ENCODE results near the gene TMEM205. TPM values are rescaled to one million over a fixed set of nuclear protein-coding genes. Genes with fewer than 3 reads are reported as not detected.
"Not testable (repeated sequence)": the region's sequence is repeated elsewhere in the genome, so short reads cannot be mapped to it uniquely, and the experiment has no call there.

The TMEM205 gene
- total RNA-seq, 1 experiment from 2014 or later = 195 TPM

DNA sequence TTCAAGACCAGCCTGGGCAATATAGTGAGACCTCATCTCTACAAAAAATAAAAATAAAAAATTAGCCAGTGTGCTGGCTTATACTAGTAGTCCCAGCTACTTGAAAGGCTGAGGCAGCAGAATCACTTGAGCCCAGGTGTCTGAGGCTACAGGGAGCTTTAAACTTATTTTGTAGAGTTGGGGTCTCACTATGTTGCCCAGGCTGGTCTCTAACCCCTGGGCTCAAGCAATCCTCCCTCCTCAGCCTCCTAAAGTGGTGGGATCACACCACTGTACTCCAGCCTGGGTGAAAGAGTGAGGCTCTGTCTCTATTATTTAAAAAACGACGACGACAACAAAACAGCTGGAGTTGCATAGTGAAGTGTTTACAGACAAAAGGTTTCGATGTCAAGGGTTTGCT lies 14.6 kb downstream of the TMEM205 start:
- H3K36me3 ChIP-seq = peaks cover 4% of the 10 kb centered on the region; the same call in 1 of the 2 replicates
- no peak for DNase-seq
- H3K4me3 ChIP-seq = no peak overlapping the region
- H3K9me3 ChIP-seq = no peaks in the 10 kb centered on the region
- no peaks in the 10 kb centered on the region; the same call in 1 of the 2 replicates for H3K27me3 ChIP-seq

DNA sequence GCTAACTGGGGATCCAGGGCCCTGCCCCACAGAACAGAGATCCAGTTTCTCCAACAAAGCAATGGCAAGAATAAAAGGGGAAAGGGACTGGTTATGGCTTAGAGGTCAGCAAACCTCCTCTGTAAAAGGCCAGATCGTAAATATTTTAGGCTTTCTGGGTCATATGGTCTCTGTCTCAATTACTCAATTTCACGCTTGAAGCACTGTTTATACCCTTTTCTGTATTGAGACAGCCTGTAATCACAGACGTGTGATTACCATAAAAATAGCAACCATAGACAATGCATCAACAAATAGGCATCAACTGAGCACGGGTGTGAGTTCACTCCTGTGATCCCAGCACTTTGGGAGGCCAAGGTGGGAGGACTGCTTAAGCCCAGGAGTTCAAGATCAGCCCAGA lies 15.9 kb downstream of the TMEM205 start:
- H3K9me3 ChIP-seq = no peaks in the 10 kb centered on the region
- H3K36me3 ChIP-seq = peaks cover 2% of the 10 kb centered on the region; the same call in 1 of the 2 replicates
- no peak overlapping the region for H3K4me3 ChIP-seq
- DNase-seq = no peak
- no peaks in the 10 kb centered on the region; the same call in 1 of the 2 replicates for H3K27me3 ChIP-seq

DNA sequence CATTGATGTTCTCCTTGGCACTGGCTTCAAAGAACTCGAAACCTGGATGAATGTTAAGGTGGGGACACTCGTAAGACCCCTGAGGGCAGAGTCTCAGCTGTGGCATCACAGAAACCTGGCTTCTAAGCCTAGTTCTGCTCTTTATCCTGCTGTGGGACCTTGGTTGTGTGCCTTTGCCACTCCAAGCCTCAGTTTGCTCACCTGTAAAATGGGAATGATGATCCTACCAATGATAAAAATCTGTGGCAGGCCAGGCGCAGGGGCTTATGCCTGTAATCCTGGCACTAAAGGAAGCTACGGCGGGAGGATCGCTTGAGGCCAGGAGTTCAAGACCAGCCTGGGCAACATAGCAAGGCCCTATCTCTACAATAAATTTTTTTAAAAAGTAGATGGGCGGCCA lies 20.5 kb downstream of the TMEM205 start:
- Histone ChIP-seq H3K27me3 (no peaks in the 10 kb centered on the region; the same call in 1 of the 2 replicates), H3K9me3 (no peaks in the 10 kb centered on the region), H3K4me3 (no peak overlapping the region), H3K36me3 (no peaks in the 10 kb centered on the region)
- DNase-seq = no peak

DNA sequence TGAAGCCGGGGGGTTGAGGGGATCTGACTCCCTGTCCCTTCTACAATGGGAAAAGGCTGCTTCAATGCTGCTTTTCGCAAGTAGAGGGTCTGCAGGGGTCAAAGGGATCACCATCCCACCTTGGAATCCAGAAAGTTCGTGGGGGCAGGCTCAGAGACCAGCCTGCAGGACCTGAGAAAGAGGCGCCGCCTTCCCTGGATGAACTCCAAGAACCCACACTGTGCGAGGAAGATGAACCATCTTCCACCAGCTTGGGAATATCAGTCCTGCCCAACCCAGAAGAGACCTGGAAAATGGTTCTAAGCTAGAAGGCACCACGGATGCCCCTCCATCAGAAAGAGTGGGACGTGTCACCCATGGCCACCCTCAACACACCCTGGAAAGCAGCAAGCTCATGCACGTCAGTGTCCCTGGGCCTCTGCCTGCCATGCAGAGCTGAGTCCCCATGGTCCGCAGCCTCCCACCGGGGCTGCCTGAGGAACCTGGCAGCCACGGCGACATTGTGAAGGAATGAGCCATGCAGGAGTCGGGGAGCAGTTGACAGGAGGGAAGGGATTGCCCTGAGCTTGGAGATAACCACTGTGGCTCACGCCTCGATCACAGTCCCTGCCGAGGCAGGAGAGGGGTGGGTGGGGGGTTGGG lies 21.2 kb downstream of the TMEM205 start:
- H3K9me3 ChIP-seq = no peaks in the 10 kb centered on the region
- H3K36me3 ChIP-seq = no peaks in the 10 kb centered on the region
- no peaks in the 10 kb centered on the region; the same call in 1 of the 2 replicates for H3K27me3 ChIP-seq
- H3K4me3 ChIP-seq = no peak overlapping the region
- peak; percentile 37 for DNase-seq

DNA sequence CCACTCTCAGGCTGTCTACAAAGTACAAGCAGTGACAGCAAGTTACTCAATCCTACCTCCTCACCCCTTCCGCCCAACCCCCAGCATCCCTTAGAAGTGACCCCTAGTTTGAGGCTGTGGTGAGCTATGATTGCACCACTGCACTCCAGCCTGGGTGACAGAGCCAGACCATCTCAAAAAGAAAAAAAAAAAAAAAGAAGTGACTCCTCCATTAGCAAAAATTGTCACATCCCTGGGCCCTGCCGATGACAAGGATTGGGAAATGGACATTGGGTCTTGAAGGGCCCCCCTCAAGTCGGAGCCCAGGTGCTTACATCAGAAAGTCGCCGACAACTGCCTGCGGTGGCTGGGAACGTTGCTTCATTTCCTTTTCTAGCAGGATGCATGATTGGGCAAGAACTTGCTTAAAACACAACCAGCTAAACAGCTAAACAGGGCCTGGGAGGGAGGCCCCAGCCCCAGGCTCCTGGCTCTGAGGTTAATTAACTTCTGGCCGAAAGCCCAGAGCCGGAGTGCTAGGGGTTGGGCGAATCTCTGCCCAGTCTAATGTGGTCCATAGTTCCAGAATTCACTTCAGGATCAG lies 21.9 kb downstream of the TMEM205 start:
- DNase-seq = peak; percentile 95
- H3K27me3 ChIP-seq = no peaks in the 10 kb centered on the region; the same call in 1 of the 2 replicates
- H3K4me3 ChIP-seq = peak overlapping the region; percentile 5
- H3K36me3 ChIP-seq = no peaks in the 10 kb centered on the region
- no peaks in the 10 kb centered on the region for H3K9me3 ChIP-seq

DNA sequence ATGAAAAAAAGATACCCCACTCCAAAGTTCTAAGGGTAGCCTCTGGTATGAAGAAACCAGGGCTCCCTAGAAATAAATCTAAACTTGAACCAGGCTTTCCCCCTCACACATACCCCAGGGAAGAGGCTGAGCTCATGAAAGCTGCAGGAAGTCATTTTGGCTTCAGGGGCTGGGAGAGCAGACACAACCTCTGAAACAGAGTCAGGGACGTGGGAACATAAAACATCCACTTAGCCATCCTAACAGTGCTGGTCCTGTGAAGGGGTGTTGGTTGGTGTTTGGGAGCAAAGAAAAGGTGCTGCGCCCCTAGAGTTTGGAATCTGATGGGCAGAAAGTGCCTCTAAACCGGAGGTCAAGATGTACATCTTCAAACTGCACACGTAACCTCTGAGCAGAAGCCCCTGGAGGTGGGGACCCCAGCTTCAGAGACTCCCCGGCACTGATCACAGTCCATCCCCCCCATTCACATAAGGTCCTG lies 22.4 kb downstream of the TMEM205 start:
- Histone ChIP-seq H3K4me3 (no peak overlapping the region; the same call in 1 of the 2 replicates), H3K36me3 (no peaks in the 10 kb centered on the region), H3K9me3 (no peaks in the 10 kb centered on the region), H3K27me3 (no peaks in the 10 kb centered on the region; the same call in 1 of the 2 replicates)
- no peak for DNase-seq

DNA sequence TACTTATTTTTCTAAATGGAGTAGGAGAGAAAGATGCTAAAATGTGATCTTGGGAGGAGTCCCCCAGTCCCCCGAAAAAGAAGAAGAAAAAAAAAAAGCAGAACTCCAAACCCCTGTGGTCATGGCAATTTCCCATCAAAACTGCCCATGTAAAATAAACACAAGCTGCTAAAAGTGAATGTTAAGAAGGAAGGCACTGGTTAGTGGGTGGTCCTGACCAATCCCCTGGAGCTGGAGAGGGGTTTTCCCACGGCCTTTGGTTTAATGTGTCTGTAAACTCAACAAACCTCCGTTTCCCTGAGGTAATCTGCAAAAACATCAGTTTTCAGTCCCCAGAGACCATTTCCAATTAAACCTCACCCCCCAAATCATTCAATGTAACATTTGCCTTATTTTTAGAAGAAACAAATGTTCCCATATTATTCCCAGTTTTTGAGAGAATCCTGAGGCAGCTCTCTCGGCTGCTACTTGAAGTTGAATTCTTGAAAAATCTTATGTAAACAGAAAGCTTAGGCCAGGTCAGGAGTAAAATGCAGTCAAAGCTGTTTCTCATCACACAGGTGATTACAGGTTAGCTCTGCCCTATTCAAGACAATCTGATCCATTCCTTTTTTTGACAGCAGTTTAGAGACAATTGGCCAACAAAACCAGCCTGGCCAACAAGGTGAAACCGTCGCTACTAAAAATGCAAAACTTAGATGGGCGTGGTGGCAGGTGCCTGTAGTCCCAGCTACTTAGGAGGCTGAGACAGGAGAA lies 23.6 kb downstream of the TMEM205 start:
- no peak for DNase-seq

DNA sequence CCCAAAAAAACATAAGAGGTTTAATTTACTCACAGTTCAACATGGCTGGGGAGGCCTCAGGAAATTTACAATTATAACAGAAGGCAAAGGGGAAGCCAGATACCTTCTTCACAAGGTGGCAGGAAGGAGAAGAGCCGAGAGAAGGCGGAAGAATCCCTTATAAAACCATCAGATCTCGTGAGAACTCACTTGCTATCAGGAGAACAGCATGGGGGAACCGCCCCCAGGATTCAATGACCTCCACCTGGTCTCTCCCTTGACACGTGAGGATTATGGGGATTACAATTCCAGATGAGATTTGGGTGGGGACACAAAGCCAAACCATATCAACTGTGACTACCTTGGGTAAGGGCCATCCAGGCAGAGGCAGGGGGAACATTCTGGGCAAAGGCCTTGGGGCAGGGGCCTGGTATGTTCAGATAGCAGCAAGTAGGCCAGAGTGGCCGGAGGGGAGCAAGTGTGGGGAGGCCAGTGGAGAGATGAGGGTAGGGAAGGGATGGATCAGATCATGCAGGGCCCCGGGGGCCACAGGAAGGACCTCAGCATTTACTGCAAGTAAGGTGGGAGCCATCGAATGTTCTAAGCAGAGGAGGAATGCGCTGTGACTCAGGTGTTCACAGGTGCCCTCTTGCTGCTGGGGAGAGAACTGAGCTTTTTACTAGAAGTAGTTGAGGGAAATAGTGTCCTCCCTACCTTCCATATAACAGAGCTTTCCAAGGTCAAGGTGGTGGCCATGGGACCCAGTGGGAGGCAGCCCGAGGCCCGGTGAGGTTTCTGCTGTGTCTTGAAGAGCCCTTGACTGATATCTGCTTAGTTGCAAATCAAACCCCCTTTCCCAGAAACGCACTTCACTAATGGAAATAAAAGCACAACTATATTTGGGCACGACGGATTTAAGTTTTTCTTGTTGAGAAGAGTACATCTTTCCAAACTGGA lies 24.6 kb downstream of the TMEM205 start:
- H3K9me3 ChIP-seq = no peaks in the 10 kb centered on the region
- H3K36me3 ChIP-seq = no peaks in the 10 kb centered on the region
- H3K27me3 ChIP-seq = no peaks in the 10 kb centered on the region
- no peak for DNase-seq
- no peak overlapping the region for H3K4me3 ChIP-seq

More for the DNA sequence above, 23.6 kb downstream of the TMEM205 start:
- Histone ChIP-seq H3K4me3 (no peak overlapping the region), H3K27me3 (no peaks in the 10 kb centered on the region; the same call in 1 of the 2 replicates), H3K36me3 (no peaks in the 10 kb centered on the region), H3K9me3 (no peaks in the 10 kb centered on the region)

DNA sequence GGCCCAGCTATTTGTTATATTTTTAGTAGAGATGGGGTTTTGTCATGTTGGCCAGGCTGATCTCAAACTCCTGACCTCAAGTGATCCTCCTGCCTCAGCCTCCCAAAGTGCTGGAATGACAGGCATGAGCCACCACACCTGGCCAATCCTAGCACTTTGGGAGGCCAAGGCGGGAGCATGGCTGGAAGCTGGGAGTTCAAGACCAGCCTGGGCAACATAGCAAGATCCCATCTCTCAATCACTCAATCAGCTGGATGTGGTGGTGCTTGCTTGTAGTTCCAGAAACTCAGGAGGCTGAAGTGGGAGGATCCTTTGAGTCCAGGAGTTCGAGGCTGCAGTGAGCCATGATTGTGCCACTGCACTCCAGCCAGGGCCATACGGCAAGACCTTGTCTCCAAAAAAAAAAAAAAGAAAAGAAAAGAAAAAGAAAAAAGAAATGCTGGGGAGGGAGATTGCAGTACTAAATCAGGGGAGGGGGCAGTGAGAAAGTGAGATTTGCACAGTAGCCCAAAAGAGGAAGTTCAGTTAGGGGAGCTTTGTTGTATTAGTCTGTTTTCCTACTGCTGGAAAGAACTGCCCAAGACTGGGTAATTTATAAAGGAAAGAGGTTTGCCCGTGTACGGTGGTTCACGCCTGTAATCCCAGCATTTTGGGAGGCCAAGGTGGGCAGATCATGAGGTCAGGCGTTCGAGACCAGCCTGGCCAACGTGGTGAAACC lies 25.6 kb downstream of the TMEM205 start:
- not testable (repeated sequence) for H3K4me3 ChIP-seq, DNase-seq, H3K36me3 ChIP-seq, H3K27me3 ChIP-seq, H3K9me3 ChIP-seq

DNA sequence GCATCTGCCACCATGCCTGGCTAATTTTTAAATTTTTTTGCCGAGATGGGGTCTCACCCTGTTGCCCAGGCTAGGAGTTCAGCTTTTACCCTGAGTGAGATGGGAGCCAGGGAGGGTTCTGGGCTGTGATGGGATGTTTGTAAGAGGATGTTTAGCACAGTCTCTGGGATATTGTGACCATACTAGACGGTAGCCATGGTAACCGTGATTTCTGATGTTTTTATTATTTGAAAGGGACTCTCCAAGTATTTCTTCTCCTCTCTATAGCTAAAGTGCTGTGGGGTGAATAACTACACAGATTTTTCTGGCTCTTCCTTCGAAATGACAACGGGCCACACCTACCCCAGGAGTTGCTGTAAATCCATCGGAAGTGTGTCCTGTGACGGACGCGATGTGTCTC lies 39.7 kb downstream of the TMEM205 start:
- H3K9me3 ChIP-seq = no peaks in the 10 kb centered on the region
- H3K4me3 ChIP-seq = no peak overlapping the region
- peaks cover 6% of the 10 kb centered on the region; the same call in 1 of the 2 replicates for H3K27me3 ChIP-seq
- DNase-seq = no peak
- H3K36me3 ChIP-seq = no peaks in the 10 kb centered on the region

DNA sequence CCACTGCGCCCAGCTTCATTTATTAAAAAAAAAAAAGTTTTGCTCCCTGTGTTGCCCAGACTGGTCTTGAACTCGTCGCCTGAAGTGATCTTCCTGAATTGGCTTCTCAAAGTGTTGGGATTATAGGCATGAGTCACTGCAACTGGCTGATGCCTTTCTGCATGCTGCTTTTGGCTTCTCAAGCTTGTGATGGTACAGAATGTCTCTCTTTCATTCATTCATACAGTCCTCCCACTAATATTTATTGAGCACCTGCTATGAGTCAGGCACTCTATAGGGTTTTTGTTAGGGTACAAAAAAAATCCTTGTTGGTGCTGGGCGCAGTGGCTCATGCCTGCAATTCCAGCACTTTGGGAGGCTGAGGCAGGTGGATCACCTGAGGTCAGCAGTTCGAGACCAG lies 41.1 kb downstream of the TMEM205 start:
- Histone ChIP-seq H3K36me3 (no peaks in the 10 kb centered on the region), H3K27me3 (peaks cover 6% of the 10 kb centered on the region; the same call in 1 of the 2 replicates), H3K9me3 (peaks cover 3% of the 10 kb centered on the region), H3K4me3 (no peak overlapping the region)
- DNase-seq = no peak

DNA sequence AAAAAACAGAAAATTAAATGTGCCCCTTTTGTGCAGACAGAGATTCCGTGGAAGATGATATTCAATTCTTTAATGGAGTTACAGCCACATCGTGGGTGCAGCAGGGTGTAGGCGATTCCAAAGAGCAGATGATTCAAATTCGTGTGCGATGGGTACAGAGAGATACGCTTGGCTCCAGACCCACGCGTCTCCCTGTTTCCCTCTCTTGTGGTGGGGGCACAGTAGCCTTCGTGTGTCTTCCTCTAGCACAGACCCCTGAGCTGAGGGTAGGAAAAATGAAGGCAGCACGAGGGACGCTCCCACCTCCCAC lies 45.3 kb downstream of the TMEM205 start:
- peaks cover 4% of the 10 kb centered on the region; the same call in 1 of the 2 replicates for H3K27me3 ChIP-seq
- peaks cover 4% of the 10 kb centered on the region for H3K9me3 ChIP-seq
- DNase-seq = no peak
- no peaks in the 10 kb centered on the region for H3K36me3 ChIP-seq
- H3K4me3 ChIP-seq = no peak overlapping the region

DNA sequence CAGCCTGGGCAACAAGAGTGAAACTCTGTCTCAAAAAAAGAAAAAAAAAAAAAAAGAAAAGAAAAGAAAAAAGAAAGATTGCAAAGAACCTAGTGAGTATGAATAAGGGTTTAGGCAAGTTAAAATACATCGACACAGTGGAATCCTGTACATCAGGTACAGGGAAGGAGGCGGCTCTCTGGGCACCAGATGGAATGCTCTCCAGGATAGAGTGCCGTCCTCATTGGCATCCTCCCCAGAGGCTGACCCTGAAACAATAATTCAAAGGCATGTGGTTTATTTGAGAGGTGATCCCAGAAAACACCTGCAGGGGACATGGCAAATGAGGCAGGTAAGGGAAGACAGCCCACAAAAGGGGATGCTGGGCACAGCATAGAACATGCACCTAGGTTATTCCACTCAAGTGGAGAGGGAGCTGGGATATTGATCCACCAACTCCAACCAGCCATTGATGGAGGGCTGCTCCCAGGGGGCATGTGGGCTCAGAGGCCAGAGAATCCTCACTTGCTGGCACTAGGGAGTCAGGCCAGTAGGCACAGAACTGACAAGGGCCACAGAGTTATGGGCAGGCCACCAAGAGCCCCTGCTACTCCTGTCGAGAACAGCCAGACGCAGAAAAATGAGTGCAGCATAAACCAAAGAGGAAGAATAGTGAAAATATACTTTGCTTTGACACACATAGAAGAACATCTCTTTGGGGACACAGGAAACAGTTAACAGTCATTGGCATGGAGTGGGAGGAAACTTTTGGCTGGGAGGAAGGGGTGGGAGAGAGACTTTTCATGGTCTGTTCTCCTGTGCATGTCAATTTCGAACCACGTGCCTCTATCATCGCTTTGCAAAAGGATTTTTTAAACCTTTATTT lies 45.9 kb downstream of the TMEM205 start:
- Histone ChIP-seq H3K9me3 (peaks cover 4% of the 10 kb centered on the region), H3K27me3 (peaks cover 4% of the 10 kb centered on the region; the same call in 1 of the 2 replicates), H3K4me3 (no peak overlapping the region), H3K36me3 (no peaks in the 10 kb centered on the region)
- no peak for DNase-seq

DNA sequence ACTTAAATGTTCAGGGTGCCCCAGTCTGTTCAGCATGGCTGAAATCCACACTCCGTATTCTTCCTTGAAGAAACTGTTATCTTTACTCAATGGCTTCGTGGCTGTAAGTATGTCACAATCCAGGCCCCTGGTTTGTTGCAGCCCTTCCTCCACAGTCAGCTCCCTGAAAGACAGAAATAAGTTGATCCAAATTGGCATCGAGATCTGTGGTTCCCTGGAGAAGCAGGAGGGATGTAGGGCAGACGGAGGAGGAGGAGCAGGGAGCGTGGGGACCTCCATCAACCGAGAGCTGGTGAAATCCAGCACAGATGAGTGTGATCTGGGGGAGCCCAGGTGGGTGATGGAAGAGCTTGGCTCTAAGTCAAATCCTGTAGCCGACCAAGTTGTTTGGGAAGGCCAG lies 49.8 kb downstream of the TMEM205 start:
- H3K36me3 ChIP-seq = no peaks in the 10 kb centered on the region
- H3K4me3 ChIP-seq = no peak overlapping the region
- no peak for DNase-seq

DNA sequence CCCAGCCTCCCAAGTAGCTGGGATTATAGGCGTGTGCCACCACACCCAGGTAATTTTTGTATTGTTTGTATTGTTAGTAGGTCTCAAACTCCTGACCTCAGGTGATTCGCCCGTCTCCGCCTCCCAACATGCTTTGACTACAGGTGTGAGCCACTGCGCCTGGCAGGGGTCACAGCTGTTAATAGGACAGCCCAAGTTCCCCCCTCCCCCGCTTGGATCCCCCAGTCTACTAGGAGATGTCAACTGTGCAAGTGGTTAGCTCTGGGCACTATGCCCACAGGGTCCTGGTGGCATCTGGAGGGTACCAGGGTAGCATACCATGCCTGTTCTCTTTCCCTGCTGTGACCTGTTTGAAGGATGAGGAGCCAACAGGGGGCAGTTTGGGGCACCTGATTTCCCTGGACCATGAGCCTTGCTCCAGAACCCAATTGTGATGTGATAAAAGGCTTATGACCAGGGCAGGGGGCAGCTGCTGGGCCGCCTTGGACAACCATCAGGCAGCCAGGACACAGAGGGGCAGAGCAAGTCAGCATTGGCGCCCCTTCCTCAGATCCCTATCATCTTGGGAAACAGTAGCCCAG lies 50.3 kb downstream of the TMEM205 start, which contains the start of gene TSPAN16:
TSS of gene TSPAN16 (plus strand) at position 496 of the 581 bp plus-strand sequence. CDS start 138 bp downstream, outside the sequence.
- DNase-seq = no peak
- no peaks in the 10 kb centered on the region; the same call in 1 of the 2 replicates for H3K27me3 ChIP-seq
- peaks cover 4% of the 10 kb centered on the region for H3K9me3 ChIP-seq

More for the DNA sequence above, 49.8 kb downstream of the TMEM205 start:
- Histone ChIP-seq H3K27me3 (no peaks in the 10 kb centered on the region; the same call in 1 of the 2 replicates), H3K9me3 (peaks cover 4% of the 10 kb centered on the region)

More for the DNA sequence above, 50.3 kb downstream of the TMEM205 start, which contains the start of gene TSPAN16:
- Histone ChIP-seq H3K36me3 (no peaks in the 10 kb centered on the region), H3K4me3 (no peak within 1 kb of the TSS)
